B cell (primary cell): ENCODE results near the gene MAPK8. TPM values are rescaled to one million over a fixed set of nuclear protein-coding genes. Genes with fewer than 3 reads are reported as not detected.

Source experiments
- ATAC-seq: fragments of 200-7000 bp; cut with Tn5 transposase; one replicate; pipeline ENCODE4 v1.10.0; 2021; ENCODE audit warnings: low read depth, mild to moderate bottlenecking, moderate number of reproducible peaks, moderate library complexity
- CTCF ChIA-PET: fragments of 350-600 bp; sonication (Branson Sonifier 250); formaldehyde crosslinking; loops from one replicate; lab custom pipeline; 2021; ENCODE audit warnings: antibody characterized with exemption, inconsistent platforms; lab: Charles Lee
- POLR2A ChIA-PET: fragments of 350-600 bp; sonication (Branson Sonifier 250); formaldehyde crosslinking; loops from one replicate; lab custom pipeline; 2021; ENCODE audit warnings: antibody characterized with exemption; lab: Charles Lee
- DNase-seq: peaks from one replicate; pipeline ENCODE4 v3.0.0; 2013
- H2AFZ ChIP-seq: 2 replicates; pipeline ENCODE4 v1.6.1; 2012; ENCODE audit warnings: mild to moderate bottlenecking, low read depth, low read length; ENCODE audit not compliant: insufficient read depth, poor library complexity, severe bottlenecking
- H3K27ac ChIP-seq, 2 donors: 1 replicate in 1 of 2; 2 replicates in 1 of 2; pipeline ENCODE4 v1.5.1; 2012 to 2013; ENCODE audit warnings: low read length in 2 of 2, mild to moderate bottlenecking in 2 of 2, moderate library complexity in 1 of 2
- H3K27me3 ChIP-seq, 4 experiments: fragments of 200-600 bp in 1 of 4; sonication (generic) in 1 of 4; replicated peaks in 1 of 4; 1 replicate in 2 of 4; 2 replicates in 2 of 4; pipeline versions ENCODE4 v1.6.1 to v1.7.0; 2013 to 2016; ENCODE audit warnings: low read length in 3 of 4, mild to moderate bottlenecking in 2 of 4, mixed read lengths in 1 of 4, moderate library complexity in 1 of 4; ENCODE audit not compliant: insufficient read depth in 4 of 4, control insufficient read depth in 3 of 4; ENCODE audit errors: control extremely low read depth in 1 of 4
- H3K36me3 ChIP-seq, 2 experiments: replicated peaks in 1 of 2; 1 replicate in 1 of 2; 2 replicates in 1 of 2; pipeline versions ENCODE4 v1.6.1 to v1.7.1; 2013; ENCODE audit warnings: low read length in 1 of 2; ENCODE audit not compliant: insufficient read depth in 2 of 2, control insufficient read depth in 1 of 2; ENCODE audit errors: control extremely low read depth in 1 of 2, extremely low read depth in 1 of 2
- H3K4me1 ChIP-seq, 2 donors: fragments of 200-600 bp in 1 of 2; sonication (generic) in 1 of 2; 1 replicate in 1 of 2; 2 replicates in 1 of 2; pipeline versions ENCODE4 v1.5.1 to v1.6.1; 2013 to 2017; ENCODE audit warnings: low read length in 2 of 2; ENCODE audit not compliant: control insufficient read depth in 2 of 2, insufficient read depth in 2 of 2
- H3K4me2 ChIP-seq: replicated peaks from 2 replicates; pipeline ENCODE3; 2012; ENCODE audit warnings: mild to moderate bottlenecking, low read depth, low read length; ENCODE audit not compliant: poor library complexity, severe bottlenecking
- H3K4me3 ChIP-seq, 5 experiments: fragments of 200-600 bp in 1 of 5; sonication (generic) in 1 of 5; 1 replicate in 3 of 5; 2 replicates in 2 of 5; pipeline versions ENCODE4 v1.5.1 to v1.7.0; 2011 to 2016; ENCODE audit warnings: low read length in 4 of 5, mild to moderate bottlenecking in 4 of 5, low read depth in 2 of 5, control low read depth in 1 of 5, moderate library complexity in 1 of 5; ENCODE audit not compliant: insufficient read depth in 1 of 5; ENCODE audit errors: control extremely low read depth in 1 of 5, extremely low read depth in 1 of 5
- H3K79me2 ChIP-seq: fragments of 200-600 bp; sonication (generic); one replicate; pipeline ENCODE4 v1.6.0; 2016; ENCODE audit warnings: low read length; ENCODE audit not compliant: control insufficient read depth, insufficient read depth
- H3K9ac ChIP-seq: fragments of 200-600 bp; sonication (generic); 2 replicates; pipeline ENCODE4 v1.6.1; 2017; ENCODE audit warnings: mild to moderate bottlenecking, low read length, moderate library complexity
- H3K9me3 ChIP-seq, 3 donors: one replicate each; pipeline versions ENCODE4 v1.6.1 to v1.7.1; 2013; ENCODE audit warnings: low read length in 2 of 3; ENCODE audit not compliant: control insufficient read depth in 2 of 3, insufficient read depth in 1 of 3; ENCODE audit errors: control extremely low read depth in 1 of 3
- H4K20me1 ChIP-seq: 2 replicates; pipeline ENCODE4 v1.6.0; 2012; ENCODE audit warnings: mild to moderate bottlenecking, low read length; ENCODE audit not compliant: insufficient read depth, control insufficient read depth, poor library complexity, severe bottlenecking
- H3K27ac Mint-ChIP-seq: one replicate; pipeline ENCODE4 v1.8.0; 2021; ENCODE audit warnings: mixed read lengths
- H3K27me3 Mint-ChIP-seq: one replicate; pipeline ENCODE4 v1.8.0; 2021; ENCODE audit warnings: mixed read lengths
- H3K4me1 Mint-ChIP-seq: one replicate; pipeline ENCODE4 v1.8.0; 2021; ENCODE audit warnings: mixed read lengths
- H3K4me3 Mint-ChIP-seq: one replicate; pipeline ENCODE4 v1.8.0; 2021; ENCODE audit warnings: mixed read lengths
- H3K9me3 Mint-ChIP-seq: one replicate; pipeline ENCODE4 v1.8.0; 2022; ENCODE audit warnings: mixed read lengths; ENCODE audit not compliant: insufficient read depth
- EZH2 ChIP-seq: IDR thresholded peaks from 2 replicates; pipeline ENCODE4 v1.6.1; 2012; ENCODE audit warnings: borderline replicate concordance, low read depth, mild to moderate bottlenecking, moderate library complexity, low read length; ENCODE audit not compliant: insufficient read depth, poor library complexity, severe bottlenecking
- WGBS: methylation state at CpG from one replicate; pipeline ENCODE4 v1.1.5; 2013; ENCODE audit warnings: missing lambda C conversion rate; ENCODE audit not compliant: insufficient coverage; 5-methylcytosine and 5-hydroxymethylcytosine counted together
- intact Hi-C: fragments of 100-400 bp; cut with micrococcal nuclease; formaldehyde crosslinking; loops from one replicate; pipeline ENCODE4 v1.10.0; 2022
- polyA plus RNA-seq: library from polyadenylated mRNA; depleted of rRNA; stranded (reverse); fragments of >200 nt; gene quantifications from 2 replicates; pipeline ENCODE4 v1.2.3, GENCODE V29; 2012
- total RNA-seq, 2 donors: library from RNA; stranded (reverse); fragments of 120-200 nt in 1 of 2; gene quantifications; 1 replicate in 1 of 2; 2 replicates in 1 of 2; pipeline versions ENCODE4 v1.2.3 to v1.2.4, GENCODE V29; 2013 to 2022
- TF ChIP-seq, protein P1 (sequence below): fragments of 200-600 bp; IDR thresholded peaks from one replicate; pipeline ENCODE4 v1.8.0; 2022; ENCODE audit warnings: antibody characterized with exemption, mild to moderate bottlenecking

Gene MAPK8
- total and polyA plus RNA-seq, 2 donors (not counting 1 experiment from before 2014, with no cell fraction given) = 13.7 to 40.0 TPM

DNA sequence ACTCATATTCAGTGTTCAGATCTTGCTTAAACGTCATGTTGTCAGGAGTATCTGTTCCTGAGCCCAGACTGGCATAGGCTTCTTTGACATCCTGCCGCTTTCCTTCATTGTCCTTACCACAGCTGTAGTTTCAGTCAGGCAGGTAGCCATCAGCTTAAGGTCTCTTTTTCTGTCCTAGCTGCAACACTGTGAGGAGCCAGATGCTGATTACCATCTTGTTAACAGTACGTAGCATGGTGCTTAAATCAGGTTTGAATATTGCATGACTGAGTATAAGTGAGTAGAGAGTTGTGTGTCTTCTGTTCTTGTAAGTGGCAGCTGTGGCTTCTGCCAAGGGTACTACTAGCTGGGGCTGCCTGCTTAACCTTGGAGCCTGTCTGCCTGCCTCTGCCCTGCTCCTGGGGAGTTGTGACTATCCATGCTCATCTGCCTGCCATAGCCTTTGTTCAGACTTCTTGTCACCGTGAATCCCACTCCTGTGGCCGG, 92.6 kb downstream of the MAPK8 start:
- ChIA-PET CTCF (interaction anchor here (0.6 kb wide), 1 partner anchor 22 kb away, joined by 3 read pairs; no protein-coding TSS in a partner anchor), POLR2A (no interaction called here)
- TF ChIP-seq, protein P1, sequence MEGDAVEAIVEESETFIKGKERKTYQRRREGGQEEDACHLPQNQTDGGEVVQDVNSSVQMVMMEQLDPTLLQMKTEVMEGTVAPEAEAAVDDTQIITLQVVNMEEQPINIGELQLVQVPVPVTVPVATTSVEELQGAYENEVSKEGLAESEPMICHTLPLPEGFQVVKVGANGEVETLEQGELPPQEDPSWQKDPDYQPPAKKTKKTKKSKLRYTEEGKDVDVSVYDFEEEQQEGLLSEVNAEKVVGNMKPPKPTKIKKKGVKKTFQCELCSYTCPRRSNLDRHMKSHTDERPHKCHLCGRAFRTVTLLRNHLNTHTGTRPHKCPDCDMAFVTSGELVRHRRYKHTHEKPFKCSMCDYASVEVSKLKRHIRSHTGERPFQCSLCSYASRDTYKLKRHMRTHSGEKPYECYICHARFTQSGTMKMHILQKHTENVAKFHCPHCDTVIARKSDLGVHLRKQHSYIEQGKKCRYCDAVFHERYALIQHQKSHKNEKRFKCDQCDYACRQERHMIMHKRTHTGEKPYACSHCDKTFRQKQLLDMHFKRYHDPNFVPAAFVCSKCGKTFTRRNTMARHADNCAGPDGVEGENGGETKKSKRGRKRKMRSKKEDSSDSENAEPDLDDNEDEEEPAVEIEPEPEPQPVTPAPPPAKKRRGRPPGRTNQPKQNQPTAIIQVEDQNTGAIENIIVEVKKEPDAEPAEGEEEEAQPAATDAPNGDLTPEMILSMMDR = no peak
- TF ChIP-seq EZH2 = no peak
- H3K27ac Mint-ChIP-seq = no peak overlapping the region
- Histone ChIP-seq H3K79me2 (no peaks in the 10 kb centered on the region), H3K27me3 (no peaks in the 10 kb centered on the region), H4K20me1 (peaks cover 8% of the 10 kb centered on the region), H3K36me3 (no peaks in the 10 kb centered on the region), H3K4me1 (no peaks in the 10 kb centered on the region), H3K4me3 (no peak overlapping the region), H2AFZ (no peak overlapping the region), H3K4me2 (no peak overlapping the region), H3K9me3 (no peaks in the 10 kb centered on the region), H3K27ac (no peak overlapping the region), H3K9ac (no peak overlapping the region)
- H3K27me3 Mint-ChIP-seq = no peaks in the 10 kb centered on the region
- intact Hi-C loops = no loop called here
- H3K9me3 Mint-ChIP-seq = no peaks in the 10 kb centered on the region
- DNase-seq (no peak), ATAC-seq (no peak)
- WGBS = 98% methylated on average over 5 of the region's 5 CpGs
- H3K4me1 Mint-ChIP-seq = peaks cover 5% of the 10 kb centered on the region
- H3K4me3 Mint-ChIP-seq = no peak overlapping the region

DNA sequence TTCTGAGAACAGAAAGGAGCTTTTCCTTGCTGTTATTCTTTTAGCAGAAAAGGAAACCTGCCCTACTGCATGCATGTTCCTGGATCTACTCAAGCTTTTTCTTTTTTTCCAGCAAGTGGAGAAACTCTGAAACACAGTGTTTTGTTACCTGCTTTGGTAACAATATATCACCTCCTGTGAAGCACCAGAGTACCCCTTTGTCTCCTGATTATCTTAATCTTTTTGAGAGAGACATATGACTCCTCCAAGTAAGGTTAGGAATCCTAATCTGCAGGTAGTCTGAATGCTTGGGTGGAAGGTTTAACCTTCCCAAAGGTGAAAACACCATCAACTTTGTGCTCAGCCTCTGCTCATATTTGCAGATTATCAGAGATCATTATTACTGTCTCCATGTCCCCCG, 93.1 kb downstream of the MAPK8 start:
- no peak overlapping the region for H3K27ac Mint-ChIP-seq
- Histone ChIP-seq H3K79me2 (no peaks in the 10 kb centered on the region), H3K9ac (no peak overlapping the region), H4K20me1 (peaks cover 8% of the 10 kb centered on the region), H3K9me3 (no peaks in the 10 kb centered on the region), H3K4me3 (no peak overlapping the region), H3K36me3 (no peaks in the 10 kb centered on the region), H3K27ac (no peak overlapping the region), H3K27me3 (no peaks in the 10 kb centered on the region), H2AFZ (no peak overlapping the region), H3K4me1 (no peaks in the 10 kb centered on the region), H3K4me2 (no peak overlapping the region)
- ChIA-PET POLR2A (no interaction called here), CTCF (interaction anchor here (0.6 kb wide), 1 partner anchor 22 kb away, joined by 3 read pairs; no protein-coding TSS in a partner anchor)
- no peak overlapping the region for H3K4me3 Mint-ChIP-seq
- intact Hi-C loops = no loop called here
- DNase-seq = no peak
- peaks cover 5% of the 10 kb centered on the region for H3K4me1 Mint-ChIP-seq
- H3K27me3 Mint-ChIP-seq = no peaks in the 10 kb centered on the region
- no peaks in the 10 kb centered on the region for H3K9me3 Mint-ChIP-seq
- WGBS = no CpG with 5 or more reads among the region's 1 CpG
- TF ChIP-seq, protein P1 = no peak
- no peak for TF ChIP-seq EZH2
- ATAC-seq = no peak
